GM21528 (cell line): ENCODE results near the gene GJA8.
"Not testable (repeated sequence)": the region's sequence is repeated elsewhere in the genome, so short reads cannot be mapped to it uniquely, and the experiment has no call there.

Experiments
- ATAC-seq: cut with Tn5 transposase; IDR thresholded peaks from one replicate; pipeline ENCODE4 v1.9.1; 2021; ENCODE audit warnings: mild to moderate bottlenecking, moderate library complexity; ENCODE audit not compliant: unreplicated experiment, low FRiP score

The GJA8 gene

GRCh38 chr1:147902253-147902845 lies at the start of gene GJA8:
Gene GJA8 (plus strand): TSS chr1:147902795. CDS start chr1:147907956, 5,161 bp downstream.
- no peak for ATAC-seq

- ATAC-seq: no peak
Measured at GRCh38 chr1:147853391-147853790, 49.2 kb upstream of the GJA8 start.

GRCh38 chr1:147854989-147855388 lies 47.6 kb upstream of the GJA8 start:
- ATAC-seq: not testable (repeated sequence)

- ATAC-seq: not testable (repeated sequence)
Measured at GRCh38 chr1:147855996-147856395, 46.6 kb upstream of the GJA8 start.

GRCh38 chr1:147867204-147867603 lies 35.4 kb upstream of the GJA8 start:
- not testable (repeated sequence) for ATAC-seq

- no peak for ATAC-seq
Measured at GRCh38 chr1:147878022-147878421, 24.6 kb upstream of the GJA8 start.

- no peak for ATAC-seq
Measured at GRCh38 chr1:147879911-147880310, 22.7 kb upstream of the GJA8 start.

- no peak for ATAC-seq
Measured at GRCh38 chr1:147882535-147882934, 20.1 kb upstream of the GJA8 start.

- no peak for ATAC-seq
Measured at GRCh38 chr1:147890177-147890790, 12.3 kb upstream of the GJA8 start.

GRCh38 chr1:147891088-147891487 lies 11.5 kb upstream of the GJA8 start:
- ATAC-seq: no peak

- no peak for ATAC-seq
Measured at GRCh38 chr1:147892216-147892615, 10.4 kb upstream of the GJA8 start.

- no peak for ATAC-seq
Measured at GRCh38 chr1:147892731-147893214, 9.8 kb upstream of the GJA8 start.

- ATAC-seq: no peak
Measured at GRCh38 chr1:147895123-147895522, 7.5 kb upstream of the GJA8 start.

GRCh38 chr1:147897029-147897752 lies 5.4 kb upstream of the GJA8 start:
- no peak for ATAC-seq

- no peak for ATAC-seq
Measured at GRCh38 chr1:147897789-147898188, 4.8 kb upstream of the GJA8 start.

- ATAC-seq: no peak
Measured at GRCh38 chr1:147904726-147905125, 2.1 kb downstream of the GJA8 start.

- ATAC-seq: no peak
Measured at GRCh38 chr1:147907786-147908509, 5.4 kb downstream of the GJA8 start.

GRCh38 chr1:147912553-147912952 lies 10.0 kb downstream of the GJA8 start:
- no peak for ATAC-seq

GRCh38 chr1:147913362-147913942 lies 10.9 kb downstream of the GJA8 start:
- ATAC-seq: no peak

- no peak for ATAC-seq
Measured at GRCh38 chr1:147919896-147920295, 17.3 kb downstream of the GJA8 start.

- no peak for ATAC-seq
Measured at GRCh38 chr1:147924813-147925212, 22.2 kb downstream of the GJA8 start.
